SK-N-SH treated with all-trans-retinoic acid at 6 μM for 48 hours (cell line): ENCODE measurements around the gene PTPRS.
A peak's percentile ranks its signal among the peaks of the same experiment; 100 is the strongest.

Source experiments
- ATAC-seq: fragments of 200-7000 bp; cut with Tn5 transposase; 3 replicates; pipeline ENCODE4 v1.9.1; 2020; ENCODE audit warnings: mild to moderate bottlenecking, moderate library complexity
- ARNTL ChIP-seq: fragments of 450-650 bp; formaldehyde crosslinking; IDR thresholded peaks from 2 replicates; pipeline ENCODE4 v1.5.0; 2020; ENCODE audit warnings: low read depth, mild to moderate bottlenecking, moderate library complexity, borderline replicate concordance
- BACH2 ChIP-seq: fragments of 250-450 bp; sonication (Bioruptor Pico); IDR thresholded peaks from 2 replicates; pipeline ENCODE4 v1.9.0; 2021; ENCODE audit warnings: mild to moderate bottlenecking, borderline replicate concordance
- CSDC2 ChIP-seq: fragments of 250-450 bp; sonication (Bioruptor Pico); IDR thresholded peaks from 2 replicates; pipeline ENCODE4 v1.5.0; 2020; ENCODE audit warnings: mild to moderate bottlenecking, moderate library complexity
- ESRRG ChIP-seq: fragments of 250-450 bp; sonication (Bioruptor Pico); IDR thresholded peaks from 2 replicates; pipeline ENCODE4 v1.6.1; 2021; ENCODE audit warnings: mild to moderate bottlenecking
- GLIS3 ChIP-seq: fragments of 250-450 bp; sonication (Bioruptor Pico); IDR thresholded peaks from 2 replicates; pipeline ENCODE4 v1.5.0; 2020; ENCODE audit warnings: mild to moderate bottlenecking, moderate library complexity
- ISL1 ChIP-seq: fragments of 250-450 bp; sonication (Bioruptor Pico); IDR thresholded peaks from 2 replicates; pipeline ENCODE4 v2.1.2; 2022; ENCODE audit warnings: mild to moderate bottlenecking, moderate library complexity
- OSR1 ChIP-seq: fragments of 250-450 bp; sonication (Bioruptor Pico); IDR thresholded peaks from 2 replicates; pipeline ENCODE4 v1.8.0; 2022; ENCODE audit warnings: moderate library complexity, mild to moderate bottlenecking, inconsistent platforms
- PPARA ChIP-seq: fragments of 250-450 bp; sonication (Bioruptor Pico); IDR thresholded peaks from 2 replicates; pipeline ENCODE4 v1.5.0; 2020; ENCODE audit warnings: mild to moderate bottlenecking, borderline replicate concordance
- RARB ChIP-seq: fragments of 250-450 bp; sonication (Bioruptor Pico); IDR thresholded peaks from 2 replicates; pipeline ENCODE4 v1.8.0; 2021; ENCODE audit warnings: mild to moderate bottlenecking, moderate library complexity
- SNAI2 ChIP-seq: fragments of 250-450 bp; sonication (Bioruptor Pico); IDR thresholded peaks from 2 replicates; pipeline ENCODE4 v1.5.0; 2020; ENCODE audit warnings: mild to moderate bottlenecking, moderate library complexity
- TCF4 ChIP-seq: fragments of 250-450 bp; sonication (Bioruptor Pico); IDR thresholded peaks from 2 replicates; pipeline ENCODE4 v1.8.0; 2021; ENCODE audit warnings: mild to moderate bottlenecking, moderate library complexity, borderline replicate concordance
- TOX ChIP-seq: fragments of 250-450 bp; sonication (Bioruptor Pico); IDR thresholded peaks from 2 replicates; pipeline ENCODE4 v1.8.0; 2021; ENCODE audit warnings: mild to moderate bottlenecking, moderate library complexity, borderline replicate concordance
- ZC3H10 ChIP-seq: fragments of 250-450 bp; sonication (Bioruptor Pico); IDR thresholded peaks from 2 replicates; pipeline ENCODE4 v1.5.1; 2021; ENCODE audit warnings: mild to moderate bottlenecking, moderate library complexity
- ZFP3 ChIP-seq: fragments of 250-450 bp; sonication (Bioruptor Pico); IDR thresholded peaks from 2 replicates; pipeline ENCODE4 v1.5.0; 2020; ENCODE audit warnings: mild to moderate bottlenecking, moderate library complexity
- ZFP30 ChIP-seq: fragments of 450-650 bp; formaldehyde crosslinking; IDR thresholded peaks from 2 replicates; pipeline ENCODE4 v1.5.0; 2022; ENCODE audit warnings: mild to moderate bottlenecking, moderate library complexity
- ZNF565 ChIP-seq: fragments of 450-650 bp; formaldehyde crosslinking; conservative IDR thresholded peaks from 2 replicates; pipeline ENCODE4 v1.5.0; 2020; ENCODE audit warnings: low read depth, mild to moderate bottlenecking, moderate library complexity
- ZNF70 ChIP-seq: fragments of 450-650 bp; formaldehyde crosslinking; IDR thresholded peaks from 2 replicates; pipeline ENCODE4 v1.5.0; 2020; ENCODE audit warnings: mild to moderate bottlenecking, moderate library complexity
- ZNF8 ChIP-seq: fragments of 450-650 bp; formaldehyde crosslinking; IDR thresholded peaks from 2 replicates; pipeline ENCODE4 v1.5.0; 2020; ENCODE audit warnings: mild to moderate bottlenecking, moderate library complexity
- TF ChIP-seq, protein P1 (sequence below): fragments of 250-450 bp; sonication (Bioruptor Pico); IDR thresholded peaks from 2 replicates; pipeline ENCODE4 v1.8.0; 2021; ENCODE audit warnings: low read depth, mild to moderate bottlenecking, moderate library complexity, borderline replicate concordance
- TF ChIP-seq, protein P2 (sequence below): fragments of 250-450 bp; sonication (Bioruptor Pico); IDR thresholded peaks from 2 replicates; pipeline ENCODE4 v1.8.0; 2020; ENCODE audit warnings: mild to moderate bottlenecking, moderate library complexity, borderline replicate concordance
- TF ChIP-seq, protein P3 (sequence below): fragments of 250-450 bp; sonication (Bioruptor Pico); IDR thresholded peaks from 2 replicates; pipeline ENCODE4 v1.5.0; 2020; ENCODE audit warnings: mild to moderate bottlenecking, moderate library complexity
- TF ChIP-seq, protein P4 (sequence below): fragments of 250-450 bp; sonication (Bioruptor Pico); IDR thresholded peaks from 2 replicates; pipeline ENCODE4 v1.5.1; 2021; ENCODE audit warnings: mild to moderate bottlenecking, moderate library complexity
- TF ChIP-seq, protein P5 (sequence below): fragments of 250-450 bp; sonication (Bioruptor Pico); IDR thresholded peaks from 2 replicates; pipeline ENCODE4 v1.5.1; 2020; ENCODE audit warnings: low read depth, mild to moderate bottlenecking, moderate library complexity

The PTPRS gene

DNA sequence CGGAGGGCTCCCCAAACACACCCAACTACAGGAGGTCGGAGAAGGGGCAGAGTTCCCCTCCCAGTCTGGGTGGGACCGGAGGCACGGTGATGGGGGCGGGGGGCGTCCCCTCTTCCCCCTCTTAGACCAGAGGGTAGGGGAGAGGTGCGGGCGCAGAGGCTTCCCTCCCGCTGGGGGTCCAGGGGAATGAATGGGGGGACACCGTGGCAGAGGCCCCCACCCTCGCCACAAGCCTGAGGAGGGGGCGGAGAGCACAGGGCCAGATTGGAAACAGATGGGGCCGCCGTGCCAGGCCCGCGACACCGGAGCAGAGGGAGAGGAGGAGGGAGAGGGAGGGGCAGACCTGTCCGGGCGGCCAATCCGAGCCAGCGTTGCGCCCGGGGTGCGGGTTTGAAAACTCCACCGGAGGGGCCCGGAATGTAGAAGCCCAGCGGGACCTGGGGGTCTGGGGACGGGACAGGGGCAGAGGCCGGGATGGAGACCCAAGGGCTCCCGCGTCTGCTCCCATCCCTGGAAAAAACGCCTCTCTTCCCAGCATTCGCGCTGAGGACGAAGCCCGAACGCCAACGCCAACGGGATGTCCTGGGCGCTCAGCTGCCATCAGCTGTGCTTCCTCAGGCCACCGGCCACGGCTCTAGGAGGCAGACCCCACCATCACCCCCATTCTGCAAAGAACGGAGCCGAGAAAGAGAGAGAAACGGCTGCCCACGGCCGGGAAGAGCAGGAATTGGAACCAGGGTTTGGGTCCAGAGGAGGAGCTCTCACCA lies 46.8 kb downstream of the PTPRS start:
- TF ChIP-seq, protein P1, sequence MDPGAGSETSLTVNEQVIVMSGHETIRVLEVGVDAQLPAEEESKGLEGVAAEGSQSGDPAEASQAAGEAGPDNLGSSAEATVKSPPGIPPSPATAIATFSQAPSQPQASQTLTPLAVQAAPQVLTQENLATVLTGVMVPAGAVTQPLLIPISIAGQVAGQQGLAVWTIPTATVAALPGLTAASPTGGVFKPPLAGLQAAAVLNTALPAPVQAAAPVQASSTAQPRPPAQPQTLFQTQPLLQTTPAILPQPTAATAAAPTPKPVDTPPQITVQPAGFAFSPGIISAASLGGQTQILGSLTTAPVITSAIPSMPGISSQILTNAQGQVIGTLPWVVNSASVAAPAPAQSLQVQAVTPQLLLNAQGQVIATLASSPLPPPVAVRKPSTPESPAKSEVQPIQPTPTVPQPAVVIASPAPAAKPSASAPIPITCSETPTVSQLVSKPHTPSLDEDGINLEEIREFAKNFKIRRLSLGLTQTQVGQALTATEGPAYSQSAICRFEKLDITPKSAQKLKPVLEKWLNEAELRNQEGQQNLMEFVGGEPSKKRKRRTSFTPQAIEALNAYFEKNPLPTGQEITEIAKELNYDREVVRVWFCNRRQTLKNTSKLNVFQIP (CRISPR knock-in tag): no peak
- TF ChIP-seq ZNF565: no peak
- no peak for TF ChIP-seq PPARA
- peak; percentile 83 for TF ChIP-seq TCF4 (CRISPR knock-in tag)
- TF ChIP-seq, protein P2, sequence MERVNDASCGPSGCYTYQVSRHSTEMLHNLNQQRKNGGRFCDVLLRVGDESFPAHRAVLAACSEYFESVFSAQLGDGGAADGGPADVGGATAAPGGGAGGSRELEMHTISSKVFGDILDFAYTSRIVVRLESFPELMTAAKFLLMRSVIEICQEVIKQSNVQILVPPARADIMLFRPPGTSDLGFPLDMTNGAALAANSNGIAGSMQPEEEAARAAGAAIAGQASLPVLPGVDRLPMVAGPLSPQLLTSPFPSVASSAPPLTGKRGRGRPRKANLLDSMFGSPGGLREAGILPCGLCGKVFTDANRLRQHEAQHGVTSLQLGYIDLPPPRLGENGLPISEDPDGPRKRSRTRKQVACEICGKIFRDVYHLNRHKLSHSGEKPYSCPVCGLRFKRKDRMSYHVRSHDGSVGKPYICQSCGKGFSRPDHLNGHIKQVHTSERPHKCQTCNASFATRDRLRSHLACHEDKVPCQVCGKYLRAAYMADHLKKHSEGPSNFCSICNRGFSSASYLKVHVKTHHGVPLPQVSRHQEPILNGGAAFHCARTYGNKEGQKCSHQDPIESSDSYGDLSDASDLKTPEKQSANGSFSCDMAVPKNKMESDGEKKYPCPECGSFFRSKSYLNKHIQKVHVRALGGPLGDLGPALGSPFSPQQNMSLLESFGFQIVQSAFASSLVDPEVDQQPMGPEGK (CRISPR knock-in tag): peak; percentile 95; the same call in 1 of the 2 replicates
- TF ChIP-seq GLIS3 (CRISPR knock-in tag): no peak
- TF ChIP-seq, protein P3, sequence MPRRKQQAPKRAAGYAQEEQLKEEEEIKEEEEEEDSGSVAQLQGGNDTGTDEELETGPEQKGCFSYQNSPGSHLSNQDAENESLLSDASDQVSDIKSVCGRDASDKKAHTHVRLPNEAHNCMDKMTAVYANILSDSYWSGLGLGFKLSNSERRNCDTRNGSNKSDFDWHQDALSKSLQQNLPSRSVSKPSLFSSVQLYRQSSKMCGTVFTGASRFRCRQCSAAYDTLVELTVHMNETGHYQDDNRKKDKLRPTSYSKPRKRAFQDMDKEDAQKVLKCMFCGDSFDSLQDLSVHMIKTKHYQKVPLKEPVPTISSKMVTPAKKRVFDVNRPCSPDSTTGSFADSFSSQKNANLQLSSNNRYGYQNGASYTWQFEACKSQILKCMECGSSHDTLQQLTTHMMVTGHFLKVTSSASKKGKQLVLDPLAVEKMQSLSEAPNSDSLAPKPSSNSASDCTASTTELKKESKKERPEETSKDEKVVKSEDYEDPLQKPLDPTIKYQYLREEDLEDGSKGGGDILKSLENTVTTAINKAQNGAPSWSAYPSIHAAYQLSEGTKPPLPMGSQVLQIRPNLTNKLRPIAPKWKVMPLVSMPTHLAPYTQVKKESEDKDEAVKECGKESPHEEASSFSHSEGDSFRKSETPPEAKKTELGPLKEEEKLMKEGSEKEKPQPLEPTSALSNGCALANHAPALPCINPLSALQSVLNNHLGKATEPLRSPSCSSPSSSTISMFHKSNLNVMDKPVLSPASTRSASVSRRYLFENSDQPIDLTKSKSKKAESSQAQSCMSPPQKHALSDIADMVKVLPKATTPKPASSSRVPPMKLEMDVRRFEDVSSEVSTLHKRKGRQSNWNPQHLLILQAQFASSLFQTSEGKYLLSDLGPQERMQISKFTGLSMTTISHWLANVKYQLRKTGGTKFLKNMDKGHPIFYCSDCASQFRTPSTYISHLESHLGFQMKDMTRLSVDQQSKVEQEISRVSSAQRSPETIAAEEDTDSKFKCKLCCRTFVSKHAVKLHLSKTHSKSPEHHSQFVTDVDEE (CRISPR knock-in tag): no peak; the same call in 1 of the 2 replicates
- TF ChIP-seq ZNF70 (CRISPR knock-in tag): no peak; the same call in 1 of the 2 replicates
- no peak for TF ChIP-seq OSR1
- TF ChIP-seq SNAI2 (CRISPR knock-in tag): no peak
- no peak for TF ChIP-seq ZNF8 (CRISPR knock-in tag)
- TF ChIP-seq ZC3H10: no peak
- no peak for TF ChIP-seq ARNTL (CRISPR knock-in tag)
- TF ChIP-seq ESRRG (CRISPR knock-in tag): no peak
- no peak for TF ChIP-seq ZFP3 (CRISPR knock-in tag)
- peak; percentile 85 for ATAC-seq

DNA sequence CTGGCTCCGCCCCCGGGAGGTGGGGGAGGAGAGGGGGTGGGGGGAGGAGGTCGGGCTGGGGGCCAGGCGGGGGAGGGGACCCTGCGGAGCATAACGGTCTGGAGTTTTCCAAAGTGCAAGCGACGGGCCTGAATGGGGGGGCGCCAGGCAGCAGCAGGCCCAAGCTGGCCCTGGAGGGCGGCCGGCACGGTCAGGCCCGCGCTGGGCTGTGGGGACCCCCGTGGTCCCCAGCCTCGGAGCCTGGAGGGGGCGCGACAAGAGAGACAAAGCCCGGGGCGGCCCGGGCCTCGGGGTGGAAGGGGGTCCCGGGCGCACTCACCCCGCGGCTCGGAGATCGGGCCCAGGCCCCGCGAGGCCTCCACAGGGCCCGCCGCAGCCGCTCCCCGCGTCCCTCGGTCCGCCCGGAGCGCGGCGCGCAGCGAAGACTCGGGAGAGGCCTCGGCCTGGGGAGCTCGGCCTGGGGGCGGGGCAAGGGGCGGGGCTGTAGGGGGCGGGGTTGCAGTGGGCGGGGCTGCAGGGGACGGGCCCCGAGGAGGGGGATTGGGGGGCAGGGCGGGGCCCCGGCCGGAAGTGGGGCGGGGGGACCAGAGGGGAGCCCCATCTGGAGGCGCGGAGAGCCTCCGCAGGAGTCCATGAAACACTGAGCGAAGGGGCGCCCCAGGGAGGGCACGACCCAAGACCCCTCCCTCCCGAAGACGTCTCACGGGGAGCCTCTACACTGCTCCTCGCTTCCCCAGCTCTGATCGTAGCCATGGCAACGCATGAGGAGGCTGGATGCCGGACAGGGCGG lies 47.6 kb downstream of the PTPRS start:
- peak; percentile 86 for ATAC-seq
- TF ChIP-seq, protein P3 (CRISPR knock-in tag): peak; percentile 35; the same call in 1 of the 2 replicates
- TF ChIP-seq, protein P4, sequence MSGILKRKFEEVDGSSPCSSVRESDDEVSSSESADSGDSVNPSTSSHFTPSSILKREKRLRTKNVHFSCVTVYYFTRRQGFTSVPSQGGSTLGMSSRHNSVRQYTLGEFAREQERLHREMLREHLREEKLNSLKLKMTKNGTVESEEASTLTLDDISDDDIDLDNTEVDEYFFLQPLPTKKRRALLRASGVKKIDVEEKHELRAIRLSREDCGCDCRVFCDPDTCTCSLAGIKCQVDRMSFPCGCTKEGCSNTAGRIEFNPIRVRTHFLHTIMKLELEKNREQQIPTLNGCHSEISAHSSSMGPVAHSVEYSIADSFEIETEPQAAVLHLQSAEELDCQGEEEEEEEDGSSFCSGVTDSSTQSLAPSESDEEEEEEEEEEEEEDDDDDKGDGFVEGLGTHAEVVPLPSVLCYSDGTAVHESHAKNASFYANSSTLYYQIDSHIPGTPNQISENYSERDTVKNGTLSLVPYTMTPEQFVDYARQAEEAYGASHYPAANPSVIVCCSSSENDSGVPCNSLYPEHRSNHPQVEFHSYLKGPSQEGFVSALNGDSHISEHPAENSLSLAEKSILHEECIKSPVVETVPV (CRISPR knock-in tag): no peak
- no peak for TF ChIP-seq ZFP3 (CRISPR knock-in tag)
- no peak for TF ChIP-seq OSR1
- no peak for TF ChIP-seq ISL1 (CRISPR knock-in tag)
- TF ChIP-seq, protein P5, sequence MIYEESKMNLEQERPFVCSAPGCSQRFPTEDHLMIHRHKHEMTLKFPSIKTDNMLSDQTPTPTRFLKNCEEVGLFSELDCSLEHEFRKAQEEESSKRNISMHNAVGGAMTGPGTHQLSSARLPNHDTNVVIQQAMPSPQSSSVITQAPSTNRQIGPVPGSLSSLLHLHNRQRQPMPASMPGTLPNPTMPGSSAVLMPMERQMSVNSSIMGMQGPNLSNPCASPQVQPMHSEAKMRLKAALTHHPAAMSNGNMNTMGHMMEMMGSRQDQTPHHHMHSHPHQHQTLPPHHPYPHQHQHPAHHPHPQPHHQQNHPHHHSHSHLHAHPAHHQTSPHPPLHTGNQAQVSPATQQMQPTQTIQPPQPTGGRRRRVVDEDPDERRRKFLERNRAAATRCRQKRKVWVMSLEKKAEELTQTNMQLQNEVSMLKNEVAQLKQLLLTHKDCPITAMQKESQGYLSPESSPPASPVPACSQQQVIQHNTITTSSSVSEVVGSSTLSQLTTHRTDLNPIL (CRISPR knock-in tag): no peak
- no peak for TF ChIP-seq ZFP30 (CRISPR knock-in tag)
- no peak for TF ChIP-seq BACH2 (CRISPR knock-in tag)
- TF ChIP-seq TOX (CRISPR knock-in tag): no peak
- no peak for TF ChIP-seq ARNTL (CRISPR knock-in tag)
- TF ChIP-seq CSDC2 (CRISPR knock-in tag): peak; percentile 53; the same call in 1 of the 2 replicates
- no peak for TF ChIP-seq ESRRG (CRISPR knock-in tag)
- TF ChIP-seq, protein P2 (CRISPR knock-in tag): no peak
- no peak for TF ChIP-seq GLIS3 (CRISPR knock-in tag)
- no peak for TF ChIP-seq ZNF565
- TF ChIP-seq RARB (CRISPR knock-in tag): no peak
- no peak for TF ChIP-seq ZC3H10
- no peak for TF ChIP-seq ZNF70 (CRISPR knock-in tag)
